ENCODE results near the gene UQCRC1.

UQCRC1 gene

DNA sequence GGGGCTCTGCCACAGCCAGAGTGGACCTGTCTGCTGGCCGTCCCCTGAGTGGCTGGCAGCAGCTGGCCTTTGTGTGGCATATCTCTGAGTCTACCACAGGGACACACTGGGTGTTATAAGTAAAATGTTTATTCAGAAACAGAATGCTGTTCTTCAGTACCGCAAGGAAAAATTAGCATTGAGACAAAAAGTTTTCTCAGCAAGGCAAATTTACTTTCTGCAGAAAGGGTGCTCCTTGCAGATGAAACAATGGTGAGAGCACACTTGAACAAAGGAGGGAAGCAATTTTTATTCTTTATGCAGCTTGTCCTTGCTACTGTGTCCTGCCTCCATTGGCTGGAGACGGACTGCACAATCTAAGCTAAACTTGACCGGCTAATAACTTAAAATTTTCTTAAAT lies 8.1 kb upstream of the UQCRC1 start:
- no peak for DNase-seq (ENCODE audit: low read depth)
- TF ChIP-seq CTCF (IDR thresholded peaks at IDR 0.05; ENCODE audit: insufficient read depth, low read depth, low read length, missing control alignments) = no peak
- H3K4me3 ChIP-seq (ENCODE audit: low read length) = no peak overlapping the region

DNA sequence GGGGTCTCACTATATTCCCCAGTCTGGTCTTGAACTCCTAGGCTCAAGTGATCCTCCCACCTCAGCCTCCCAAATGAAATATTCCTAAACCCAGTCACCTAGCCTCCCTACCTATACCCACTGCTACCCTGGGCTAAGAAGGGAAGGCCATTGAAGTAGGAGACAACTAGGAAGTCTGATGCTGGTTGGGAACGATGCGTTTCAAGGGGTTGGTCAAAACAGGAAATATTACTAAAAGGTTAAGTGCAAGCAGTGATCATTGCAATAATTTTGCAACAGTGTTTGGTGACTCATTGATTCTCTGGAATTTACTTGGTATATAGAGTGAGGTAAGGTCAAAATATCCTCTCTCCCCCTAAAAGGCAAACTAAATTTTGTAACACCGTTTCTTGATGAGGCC lies 4.6 kb upstream of the UQCRC1 start:
- no peak overlapping the region for H3K4me3 ChIP-seq (ENCODE audit: low read length)
- no peak for TF ChIP-seq CTCF (IDR thresholded peaks at IDR 0.05; ENCODE audit: insufficient read depth, low read depth, low read length, missing control alignments)
- peak; percentile 87 for DNase-seq (ENCODE audit: low read depth)

DNA sequence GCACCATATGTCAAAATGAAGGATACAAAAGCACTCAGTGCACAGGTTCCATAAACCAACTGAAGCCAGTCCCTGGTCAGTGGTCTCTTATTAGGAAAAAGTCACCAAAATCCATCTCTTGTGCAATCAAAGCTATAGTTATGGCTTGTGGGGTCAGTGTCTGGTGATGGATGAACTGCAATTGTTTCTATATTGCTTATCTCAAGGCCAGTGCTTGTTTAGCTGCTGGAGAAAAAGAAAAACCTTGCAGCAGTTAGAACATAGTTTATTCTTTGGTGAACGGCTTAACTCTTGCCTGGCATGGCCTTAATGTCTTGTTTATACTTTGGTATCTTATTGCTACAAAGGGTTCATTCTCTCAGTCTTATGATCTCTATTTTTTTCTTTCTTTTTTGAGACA lies 2.9 kb upstream of the UQCRC1 start:
- DNase-seq (ENCODE audit: low read depth) = no peak
- TF ChIP-seq CTCF (IDR thresholded peaks at IDR 0.05; ENCODE audit: insufficient read depth, low read depth, low read length, missing control alignments) = no peak
- H3K4me3 ChIP-seq (ENCODE audit: low read length) = no peak overlapping the region

DNA sequence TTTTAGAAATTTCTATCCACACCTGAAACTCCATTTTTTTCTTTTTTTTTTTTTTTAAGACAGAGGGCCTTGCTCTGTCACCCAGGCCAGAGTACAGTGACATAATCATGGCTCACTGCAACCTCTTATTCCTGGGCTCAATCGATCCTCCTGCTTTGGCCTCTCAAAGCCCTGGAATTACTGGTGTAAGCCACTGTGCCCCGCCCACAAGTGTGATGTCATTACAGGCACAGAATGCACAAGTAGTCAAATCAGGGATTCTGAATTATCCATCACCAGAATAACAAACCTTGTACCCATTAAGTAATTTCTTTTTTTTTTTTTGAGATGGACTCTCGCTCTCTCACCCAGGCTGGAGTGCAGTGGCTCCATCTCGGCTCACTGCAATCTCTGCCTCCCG lies 1.9 kb downstream of the UQCRC1 start:
- TF ChIP-seq CTCF (IDR thresholded peaks at IDR 0.05; ENCODE audit: insufficient read depth, low read depth, low read length, missing control alignments) = no peak
- DNase-seq (ENCODE audit: low read depth) = peak; percentile 30
- no peak overlapping the region for H3K4me3 ChIP-seq (ENCODE audit: low read length)

DNA sequence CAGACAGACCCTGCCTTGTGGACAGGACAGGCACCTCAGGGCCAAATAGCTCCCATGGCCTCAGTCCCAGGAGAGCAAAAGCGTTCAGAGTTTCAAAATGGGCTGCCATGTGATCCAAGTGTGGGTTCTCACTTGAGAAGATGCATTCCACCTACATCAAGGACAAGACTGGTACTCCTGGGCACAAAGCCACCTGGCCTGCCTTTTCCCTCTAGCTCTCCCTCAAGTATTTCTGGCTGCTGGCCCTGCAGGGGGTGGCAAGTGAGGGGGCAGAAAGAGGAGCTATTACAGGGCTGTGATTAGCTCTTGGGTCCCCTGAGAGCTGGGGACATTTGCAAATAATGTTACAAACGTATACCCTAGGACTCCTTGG lies 7.8 kb downstream of the UQCRC1 start:
- TF ChIP-seq CTCF (IDR thresholded peaks at IDR 0.05; ENCODE audit: insufficient read depth, low read depth, low read length, missing control alignments) = no peak
- no peak for DNase-seq (ENCODE audit: low read depth)
- no peak overlapping the region for H3K4me3 ChIP-seq (ENCODE audit: low read length)

DNA sequence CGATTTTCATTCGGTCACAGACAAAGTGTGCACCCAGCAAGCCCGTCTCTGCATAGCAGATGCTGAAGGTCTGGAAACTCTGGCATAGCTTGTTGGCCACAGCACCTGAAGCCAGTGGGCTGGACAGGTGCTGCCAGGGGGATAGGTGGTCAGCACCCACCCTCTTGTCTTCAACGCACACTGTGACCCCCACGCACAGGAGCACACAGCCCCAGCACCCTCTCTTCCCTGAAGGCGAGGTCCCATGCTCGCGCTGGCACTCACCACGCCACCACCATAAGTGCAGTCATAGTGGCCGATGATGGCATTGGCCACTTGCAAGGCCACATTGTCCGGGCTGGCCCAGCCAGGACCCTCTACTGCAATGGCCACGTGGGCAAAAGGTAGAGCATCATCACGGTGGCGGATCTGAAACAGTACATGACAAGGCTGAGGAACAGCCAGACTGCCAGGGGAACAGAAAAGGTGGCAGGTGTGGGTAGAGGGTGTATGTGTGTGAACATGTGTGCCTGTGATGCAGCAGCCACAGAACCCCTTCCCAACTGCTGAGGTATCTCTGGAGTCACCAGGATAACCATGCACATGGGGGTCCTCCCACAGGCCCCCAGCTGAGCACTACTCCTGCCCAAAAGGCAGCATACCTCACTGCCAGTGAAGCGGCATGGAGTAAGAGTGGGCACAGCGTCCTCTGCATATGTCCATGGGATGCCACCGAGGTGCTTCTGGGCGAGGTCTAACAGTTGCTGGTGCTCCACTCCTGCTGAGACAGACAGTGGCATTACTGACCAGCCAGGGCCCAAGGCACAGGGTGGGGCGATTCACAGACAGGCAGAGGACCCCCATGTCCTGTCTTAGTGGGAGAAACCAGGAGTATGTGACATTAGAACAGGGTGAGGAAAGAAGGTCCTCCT lies 8.5 kb downstream of the UQCRC1 start:
- no peak for TF ChIP-seq CTCF (IDR thresholded peaks at IDR 0.05; ENCODE audit: insufficient read depth, low read depth, low read length, missing control alignments)
- DNase-seq (ENCODE audit: low read depth) = no peak
- H3K4me3 ChIP-seq (ENCODE audit: low read length) = no peak overlapping the region

Measured in epithelial cell of esophagus (primary cell).